ENCODE data around the gene UGT2B15.

Gene UGT2B15

DNA sequence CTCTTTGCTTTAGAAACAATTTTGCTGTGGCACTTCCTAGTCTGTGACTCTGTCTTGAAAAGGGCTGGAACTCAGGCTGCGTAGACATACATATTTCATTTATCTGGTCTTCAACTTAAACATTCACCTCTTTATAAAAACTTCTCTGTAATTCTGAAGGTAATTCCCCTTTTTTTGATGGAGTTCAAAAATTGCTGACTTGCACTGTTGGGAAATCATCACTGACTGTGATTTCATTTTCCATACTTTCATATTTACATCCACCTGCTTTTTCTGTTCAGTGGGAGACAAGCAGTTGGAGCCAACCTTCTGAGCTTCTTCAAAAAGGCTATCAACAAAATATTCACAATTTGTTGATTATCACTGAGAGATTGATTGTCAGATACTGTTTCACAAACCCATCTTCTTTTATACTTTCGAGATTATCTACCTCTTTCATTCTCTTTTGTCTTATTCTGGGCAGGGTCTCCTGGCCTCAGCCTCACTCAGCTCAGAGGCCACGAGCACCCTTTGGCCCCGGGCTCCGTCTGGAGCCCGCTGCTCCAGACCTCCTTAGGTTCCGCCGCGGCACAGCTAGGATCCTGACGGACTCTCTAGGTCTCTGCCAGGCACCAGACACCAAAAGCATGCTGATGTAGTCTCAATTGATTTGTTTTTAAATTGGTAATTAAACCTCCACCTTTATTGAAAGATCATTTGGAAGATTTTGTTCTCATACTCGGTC, 54.6 kb downstream of the UGT2B15 start:
- no peak for TF ChIP-seq CTCF (IDR thresholded peaks at IDR 0.05; ENCODE audit: unreplicated experiment in 3 of 3)
- no peak overlapping the region for H3K4me3 Mint-ChIP-seq

DNA sequence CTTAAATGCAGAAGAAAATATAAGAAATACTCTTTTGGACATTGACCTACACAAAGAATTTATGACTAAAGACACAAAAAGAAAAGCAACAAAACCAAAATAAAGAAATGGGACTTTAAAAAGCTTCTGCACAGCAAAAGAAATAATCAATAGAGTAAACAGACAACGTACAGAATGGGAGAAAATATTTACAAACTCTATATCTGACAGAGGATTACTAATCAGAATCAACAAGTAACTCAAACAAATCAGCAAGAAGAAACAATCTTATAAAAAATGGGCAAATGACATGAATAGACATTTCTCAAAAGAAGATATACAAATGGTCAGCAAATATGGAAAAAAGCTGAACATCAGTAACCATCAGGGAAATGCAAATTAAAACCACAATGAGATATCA, 56.7 kb downstream of the UGT2B15 start:
- no peaks in the 10 kb centered on the region for H3K9me3 Mint-ChIP-seq
- TF ChIP-seq CTCF (IDR thresholded peaks at IDR 0.05; ENCODE audit: unreplicated experiment in 3 of 3) = no peak
- no peaks in the 10 kb centered on the region for H3K36me3 Mint-ChIP-seq (ENCODE audit: low read depth)
- no peaks in the 10 kb centered on the region for H3K4me1 Mint-ChIP-seq
- no peak overlapping the region for H3K4me3 Mint-ChIP-seq
- H3K27ac Mint-ChIP-seq = no peak overlapping the region
- no peaks in the 10 kb centered on the region for H3K27me3 Mint-ChIP-seq (ENCODE audit: low read depth)

More for the DNA sequence above, 54.6 kb downstream of the UGT2B15 start:
- Mint-ChIP-seq H3K9me3 (no peaks in the 10 kb centered on the region), H3K27ac (no peak overlapping the region), H3K27me3 (ENCODE audit: low read depth) (no peaks in the 10 kb centered on the region), H3K4me1 (no peaks in the 10 kb centered on the region), H3K36me3 (ENCODE audit: low read depth) (no peaks in the 10 kb centered on the region)

DNA sequence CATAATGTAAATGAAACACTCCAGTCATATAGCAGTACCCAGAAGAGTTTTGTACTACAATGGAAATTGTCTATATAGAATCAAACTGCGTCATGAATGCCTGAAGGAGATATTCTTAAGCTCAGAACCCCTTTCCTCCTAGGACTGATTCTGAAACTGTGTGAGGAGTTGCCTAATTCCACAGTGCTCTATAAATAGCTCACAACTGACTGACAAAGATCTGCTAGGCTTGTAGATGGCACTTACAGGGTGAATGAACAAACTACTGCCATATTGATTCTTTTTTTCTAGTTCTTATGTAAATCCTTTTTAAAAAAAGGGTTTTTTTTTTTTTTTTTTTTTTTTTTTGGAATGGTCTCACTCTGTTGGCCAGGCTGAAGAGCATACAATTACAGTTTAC, 64.2 kb downstream of the UGT2B15 start:
- no peaks in the 10 kb centered on the region for H3K9me3 Mint-ChIP-seq
- H3K4me1 Mint-ChIP-seq = no peaks in the 10 kb centered on the region
- no peak overlapping the region for H3K4me3 Mint-ChIP-seq
- TF ChIP-seq CTCF (IDR thresholded peaks at IDR 0.05; ENCODE audit: unreplicated experiment in 3 of 3) = no peak
- no peaks in the 10 kb centered on the region for H3K36me3 Mint-ChIP-seq (ENCODE audit: low read depth)
- H3K27ac Mint-ChIP-seq = no peak overlapping the region
- H3K27me3 Mint-ChIP-seq (ENCODE audit: low read depth) = peaks cover 6% of the 10 kb centered on the region

DNA sequence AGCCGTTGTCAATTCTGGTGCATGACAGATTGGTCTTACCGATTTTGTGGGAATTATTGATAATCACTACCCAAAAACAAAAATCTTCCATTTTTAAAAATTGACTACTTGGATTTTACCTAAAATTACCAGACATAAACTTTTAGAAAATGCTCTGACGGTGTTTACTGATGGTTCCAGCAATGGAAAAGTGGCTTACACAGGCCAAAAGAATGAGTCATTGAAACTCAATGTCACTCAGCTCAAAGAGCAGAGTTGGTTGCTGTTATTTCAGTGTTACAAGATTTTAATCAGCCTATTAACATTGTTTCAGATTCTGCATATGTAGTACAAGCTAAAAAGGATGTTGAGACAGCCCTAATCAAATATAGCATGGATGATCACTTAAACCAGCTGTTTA, 71.3 kb downstream of the UGT2B15 start:
- no peak overlapping the region for H3K27ac Mint-ChIP-seq
- no peaks in the 10 kb centered on the region for H3K36me3 Mint-ChIP-seq (ENCODE audit: low read depth)
- peaks cover 20% of the 10 kb centered on the region for H3K4me1 Mint-ChIP-seq
- peaks cover 6% of the 10 kb centered on the region for H3K27me3 Mint-ChIP-seq (ENCODE audit: low read depth)
- H3K4me3 Mint-ChIP-seq = no peak overlapping the region
- H3K9me3 Mint-ChIP-seq = no peaks in the 10 kb centered on the region
- no peak for TF ChIP-seq CTCF (IDR thresholded peaks at IDR 0.05; ENCODE audit: unreplicated experiment in 3 of 3)

GRCh38 chr4:68597482-68597881, 73.0 kb downstream of the UGT2B15 start:
- Mint-ChIP-seq H3K36me3 (ENCODE audit: low read depth) (no peaks in the 10 kb centered on the region), H3K27ac (no peak overlapping the region), H3K27me3 (ENCODE audit: low read depth) (no peaks in the 10 kb centered on the region), H3K4me3 (no peak overlapping the region), H3K4me1 (peaks cover 20% of the 10 kb centered on the region), H3K9me3 (no peaks in the 10 kb centered on the region)
- TF ChIP-seq CTCF (IDR thresholded peaks at IDR 0.05; ENCODE audit: unreplicated experiment in 3 of 3) = no peak
